Type B pancreatic cell (in vitro differentiated cells): ENCODE data around the gene C11orf91. TPM values are rescaled to one million over a fixed set of nuclear protein-coding genes. Genes with fewer than 3 reads are reported as not detected.
A peak's percentile ranks its signal among the peaks of the same experiment; 100 is the strongest.

ENCODE experiments used
- DNase-seq: peaks from one replicate; pipeline ENCODE4 v3.0.0; 2021; ENCODE audit warnings: mixed read lengths; ENCODE audit not compliant: unreplicated experiment; ENCODE audit errors: extremely low spot score
- H3K27ac Mint-ChIP-seq: 2 replicates; pipeline ENCODE4 v1.8.0; 2021; ENCODE audit warnings: mild to moderate bottlenecking, mixed read lengths
- H3K27me3 Mint-ChIP-seq: 2 replicates; pipeline ENCODE4 v1.8.0; 2021; ENCODE audit warnings: mixed read lengths
- H3K36me3 Mint-ChIP-seq: 2 replicates; pipeline ENCODE4 v1.8.0; 2021; ENCODE audit warnings: mixed read lengths
- H3K4me1 Mint-ChIP-seq: one replicate; pipeline ENCODE4 v1.8.0; 2021; ENCODE audit warnings: mixed read lengths; ENCODE audit not compliant: unreplicated experiment
- H3K4me3 Mint-ChIP-seq: 2 replicates; pipeline ENCODE4 v1.8.0; 2021; ENCODE audit warnings: mild to moderate bottlenecking, mixed read lengths
- H3K9me3 Mint-ChIP-seq: 2 replicates; pipeline ENCODE4 v1.8.0; 2021; ENCODE audit warnings: mixed read lengths
- CTCF ChIP-seq: fragments of 200-600 bp; sonication (generic); conservative IDR thresholded peaks from 2 replicates; pipeline ENCODE4 v1.5.0; 2021; ENCODE audit warnings: antibody characterized with exemption, mild to moderate bottlenecking
- total RNA-seq: library from RNA; stranded (reverse); gene quantifications from 2 replicates; pipeline ENCODE4 v1.2.1, GENCODE V29; 2021; ENCODE audit warnings: low replicate concordance

C11orf91 gene
- total RNA-seq, 1 donor from 2014 or later: not detected

- peak overlapping the region; percentile 91 for H3K27ac Mint-ChIP-seq
- peaks cover 18% of the 10 kb centered on the region for H3K36me3 Mint-ChIP-seq
- H3K9me3 Mint-ChIP-seq: no peaks in the 10 kb centered on the region
- H3K4me1 Mint-ChIP-seq: peaks cover 28% of the 10 kb centered on the region
- DNase-seq: no peak
- H3K27me3 Mint-ChIP-seq: peaks cover 5% of the 10 kb centered on the region
- H3K4me3 Mint-ChIP-seq: peak overlapping the region; percentile 94
- no peak for TF ChIP-seq CTCF
Measured at GRCh38 chr11:33737362-33737821, 36.8 kb upstream of the C11orf91 start.

- Mint-ChIP-seq H3K27ac (peak within 1 kb of the TSS; percentile 91), H3K9me3 (no peaks in the 10 kb centered on the region), H3K27me3 (peaks cover 5% of the 10 kb centered on the region), H3K36me3 (peaks cover 19% of the 10 kb centered on the region), H3K4me1 (peaks cover 34% of the 10 kb centered on the region), H3K4me3 (peak within 1 kb of the TSS; percentile 94)
- peak; percentile 93 for DNase-seq
- peak; percentile 14 for TF ChIP-seq CTCF
Measured at GRCh38 chr11:33736148-33736812, 35.7 kb upstream of the C11orf91 start, which contains the start of gene CD59. TSS of gene CD59 (minus strand) at chr11:33736423. CDS start at chr11:33722445, 13,978 bp downstream.

- H3K27ac Mint-ChIP-seq: peak overlapping the region; percentile 91
- no peak for DNase-seq
- peaks cover 5% of the 10 kb centered on the region for H3K27me3 Mint-ChIP-seq
- H3K36me3 Mint-ChIP-seq: peaks cover 22% of the 10 kb centered on the region
- peak; percentile 52 for TF ChIP-seq CTCF
- peak overlapping the region; percentile 94 for H3K4me3 Mint-ChIP-seq
- H3K4me1 Mint-ChIP-seq: peaks cover 39% of the 10 kb centered on the region
- no peaks in the 10 kb centered on the region for H3K9me3 Mint-ChIP-seq
Measured at GRCh38 chr11:33735271-33736147, 34.9 kb upstream of the C11orf91 start.

GRCh38 chr11:33734441-33735270 lies 34.0 kb upstream of the C11orf91 start:
- peaks cover 22% of the 10 kb centered on the region for H3K36me3 Mint-ChIP-seq
- peaks cover 5% of the 10 kb centered on the region for H3K27me3 Mint-ChIP-seq
- peaks cover 40% of the 10 kb centered on the region for H3K4me1 Mint-ChIP-seq
- no peak for DNase-seq
- H3K9me3 Mint-ChIP-seq: no peaks in the 10 kb centered on the region
- TF ChIP-seq CTCF: no peak
- H3K4me3 Mint-ChIP-seq: peak overlapping the region; percentile 94
- H3K27ac Mint-ChIP-seq: peak overlapping the region; percentile 91

GRCh38 chr11:33733980-33734379 lies 33.4 kb upstream of the C11orf91 start:
- H3K36me3 Mint-ChIP-seq: peaks cover 26% of the 10 kb centered on the region
- H3K4me1 Mint-ChIP-seq: peaks cover 45% of the 10 kb centered on the region
- peak overlapping the region; percentile 91 for H3K27ac Mint-ChIP-seq
- DNase-seq: no peak
- TF ChIP-seq CTCF: no peak
- H3K4me3 Mint-ChIP-seq: peak overlapping the region; percentile 94
- H3K9me3 Mint-ChIP-seq: no peaks in the 10 kb centered on the region
- H3K27me3 Mint-ChIP-seq: peaks cover 5% of the 10 kb centered on the region
